ENCODE measurements around the gene ORAI2. TPM values are rescaled to one million over a fixed set of nuclear protein-coding genes. Genes with fewer than 3 reads are reported as not detected.
"Not testable (repeated sequence)": the region's sequence is repeated elsewhere in the genome, so short reads cannot be mapped to it uniquely, and the experiment has no call there.

ORAI2 gene
- total RNA-seq, 2 donors from 2014 or later, result 25.8 to 26.7 TPM

DNA sequence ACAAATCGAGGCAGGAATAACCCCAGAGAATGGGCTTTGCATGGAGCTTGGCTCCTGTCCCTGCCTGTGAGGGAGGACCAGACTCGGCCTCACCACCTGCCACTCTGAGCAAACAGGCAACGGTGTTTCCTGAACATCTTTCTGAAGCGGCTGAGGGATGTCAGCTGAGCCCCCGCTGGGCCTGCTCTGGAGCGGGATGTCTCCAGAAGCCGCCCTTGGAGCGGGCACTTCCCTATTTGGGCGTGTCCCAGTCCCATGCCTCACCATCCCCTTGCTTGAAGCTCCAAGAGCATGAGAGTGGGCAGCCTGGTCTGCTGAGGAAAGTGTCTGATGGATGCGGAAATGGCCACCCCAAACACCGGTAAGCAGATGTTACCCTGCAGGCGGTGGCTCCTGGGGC, 21.1 kb downstream of the ORAI2 start:
- no peak for DNase-seq (ENCODE audit: low spot score in 2 of 2)
- ATAC-seq, result no peak
- H3K9me3 Mint-ChIP-seq, result no peaks in the 10 kb centered on the region
- H3K36me3 Mint-ChIP-seq, result no peaks in the 10 kb centered on the region
- peak overlapping the region in 1 of 2 donors; percentile 76 for H3K27ac Mint-ChIP-seq

- H3K36me3 Mint-ChIP-seq; H3K9me3 Mint-ChIP-seq; ATAC-seq; DNase-seq (ENCODE audit: low spot score in 2 of 2): not testable (repeated sequence)
- H3K27ac Mint-ChIP-seq, result peak overlapping the region; percentile 76 to 84
Observed at GRCh38 chr7:102454932-102455331, 21.6 kb downstream of the ORAI2 start.

DNA sequence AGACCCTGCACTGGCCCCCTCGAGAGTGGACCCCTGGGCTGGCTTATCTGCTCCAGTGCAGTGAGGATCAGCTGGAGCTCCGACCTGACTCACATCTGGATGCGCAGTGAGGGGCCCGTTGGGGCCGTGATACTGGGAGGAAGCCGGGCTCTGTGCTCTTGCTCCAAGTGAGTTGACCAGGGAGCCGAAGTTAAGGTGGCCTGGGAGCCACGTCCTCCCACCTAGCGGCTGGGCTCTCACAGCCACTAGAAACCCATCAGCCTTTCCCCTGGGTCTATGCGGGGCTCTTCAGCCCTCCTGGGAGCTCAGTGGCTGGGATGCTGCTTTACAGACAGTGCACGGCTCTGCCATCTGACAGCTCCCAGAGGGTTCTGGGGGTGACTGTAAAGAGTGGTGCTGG, 22.2 kb downstream of the ORAI2 start:
- Mint-ChIP-seq H3K36me3 (no peaks in the 10 kb centered on the region), H3K27ac (no peak overlapping the region), H3K9me3 (no peaks in the 10 kb centered on the region)
- peak in 1 of 2 donors; percentile 21 for ATAC-seq
- no peak for DNase-seq (ENCODE audit: low spot score in 2 of 2)

- no peaks in the 10 kb centered on the region for H3K9me3 Mint-ChIP-seq
- ATAC-seq (no peak), DNase-seq (ENCODE audit: low spot score in 2 of 2) (no peak)
- H3K27ac Mint-ChIP-seq, result no peak overlapping the region
- no peaks in the 10 kb centered on the region for H3K36me3 Mint-ChIP-seq
Observed at GRCh38 chr7:102456327-102456726, 23.0 kb downstream of the ORAI2 start.

- Mint-ChIP-seq H3K9me3 (no peaks in the 10 kb centered on the region), H3K27ac (no peak overlapping the region), H3K36me3 (no peaks in the 10 kb centered on the region)
- no peak for DNase-seq (ENCODE audit: low spot score in 2 of 2)
- ATAC-seq, result no peak
Observed at GRCh38 chr7:102457352-102457924, 24.1 kb downstream of the ORAI2 start.

DNA sequence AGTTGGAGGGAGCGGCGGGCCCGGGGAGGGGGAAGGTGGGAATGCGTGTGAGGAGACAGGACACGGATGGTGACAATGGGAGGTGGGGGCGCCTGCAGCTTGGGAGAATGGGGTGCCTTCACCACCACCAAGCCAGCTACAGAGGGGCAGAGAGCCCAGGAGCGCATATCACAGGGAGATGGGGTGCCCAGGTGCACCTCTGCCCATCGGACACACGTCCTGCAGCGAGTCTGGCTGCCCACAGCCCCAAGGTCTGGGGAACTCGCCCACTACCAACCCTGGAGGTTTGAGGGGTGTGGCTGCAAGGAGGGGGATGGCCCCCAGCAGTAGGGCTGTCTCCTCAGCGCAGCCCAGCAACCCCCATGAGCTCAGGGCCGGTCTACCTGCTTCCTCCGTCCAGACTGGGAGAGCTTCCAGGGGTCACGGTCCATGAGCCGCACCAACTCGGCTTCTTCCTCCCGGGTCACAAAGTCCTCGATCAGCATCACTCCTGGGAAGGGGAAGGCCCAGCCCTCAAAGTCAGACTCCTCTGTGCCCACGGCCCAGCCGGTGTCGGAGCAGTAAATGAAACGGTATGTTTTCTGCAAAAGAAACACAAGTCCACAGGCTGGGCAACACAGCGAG, 26.0 kb downstream of the ORAI2 start:
- ATAC-seq (no peak), DNase-seq (ENCODE audit: low spot score in 2 of 2) (no peak)
- Mint-ChIP-seq H3K36me3 (peaks cover 0 to 3% of the 10 kb centered on the region in 2 donors), H3K27ac (no peak overlapping the region), H3K9me3 (no peaks in the 10 kb centered on the region)

- Mint-ChIP-seq H3K9me3 (no peaks in the 10 kb centered on the region), H3K36me3 (peaks cover 0 to 5% of the 10 kb centered on the region in 2 donors), H3K27ac (peak overlapping the region in 1 of 2 donors; percentile 15)
- DNase-seq (ENCODE audit: low spot score in 2 of 2) (no peak), ATAC-seq (no peak)
Observed at GRCh38 chr7:102460467-102460866, 27.1 kb downstream of the ORAI2 start.

DNA sequence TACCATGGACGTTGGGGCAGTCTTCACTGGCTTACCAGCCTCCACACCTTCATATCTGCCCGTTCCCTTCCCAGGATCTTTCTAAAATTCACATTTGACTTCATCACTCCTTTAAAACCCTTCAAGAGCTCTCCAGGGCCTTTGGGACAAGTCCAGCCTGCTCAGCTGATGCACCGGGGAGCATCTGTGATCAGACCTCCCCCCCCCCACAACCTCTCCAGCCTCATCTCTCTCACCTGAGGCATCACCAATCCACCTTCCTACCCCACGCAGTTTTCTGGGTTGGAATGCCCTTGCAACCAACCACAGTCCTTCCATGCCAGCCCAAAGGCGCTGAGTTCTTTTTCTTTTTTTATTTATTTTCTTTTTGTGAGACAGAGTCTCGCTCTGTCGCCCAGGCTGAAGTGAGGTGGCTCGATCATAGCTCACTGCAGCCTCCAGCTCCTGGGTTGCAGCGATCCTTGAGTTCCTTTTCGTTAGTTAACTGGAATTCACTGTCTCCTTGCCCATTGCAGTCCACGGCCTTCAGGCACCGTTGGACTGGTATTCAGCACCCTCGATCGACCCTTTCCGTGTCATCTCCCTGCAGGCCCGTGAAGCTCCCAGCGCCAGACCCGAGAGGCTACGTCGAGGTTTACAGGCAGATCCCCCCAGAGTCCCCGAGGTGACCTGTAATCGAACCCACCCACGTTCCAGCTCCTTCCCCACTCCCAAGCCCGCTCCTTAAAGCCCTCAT, 30.6 kb downstream of the ORAI2 start:
- peak overlapping the region; percentile 91 to 94 for H3K27ac Mint-ChIP-seq
- ATAC-seq, result no peak
- DNase-seq (ENCODE audit: low spot score in 2 of 2), result no peak
- H3K36me3 Mint-ChIP-seq, result peaks cover 0 to 5% of the 10 kb centered on the region in 2 donors
- no peaks in the 10 kb centered on the region for H3K9me3 Mint-ChIP-seq

DNA sequence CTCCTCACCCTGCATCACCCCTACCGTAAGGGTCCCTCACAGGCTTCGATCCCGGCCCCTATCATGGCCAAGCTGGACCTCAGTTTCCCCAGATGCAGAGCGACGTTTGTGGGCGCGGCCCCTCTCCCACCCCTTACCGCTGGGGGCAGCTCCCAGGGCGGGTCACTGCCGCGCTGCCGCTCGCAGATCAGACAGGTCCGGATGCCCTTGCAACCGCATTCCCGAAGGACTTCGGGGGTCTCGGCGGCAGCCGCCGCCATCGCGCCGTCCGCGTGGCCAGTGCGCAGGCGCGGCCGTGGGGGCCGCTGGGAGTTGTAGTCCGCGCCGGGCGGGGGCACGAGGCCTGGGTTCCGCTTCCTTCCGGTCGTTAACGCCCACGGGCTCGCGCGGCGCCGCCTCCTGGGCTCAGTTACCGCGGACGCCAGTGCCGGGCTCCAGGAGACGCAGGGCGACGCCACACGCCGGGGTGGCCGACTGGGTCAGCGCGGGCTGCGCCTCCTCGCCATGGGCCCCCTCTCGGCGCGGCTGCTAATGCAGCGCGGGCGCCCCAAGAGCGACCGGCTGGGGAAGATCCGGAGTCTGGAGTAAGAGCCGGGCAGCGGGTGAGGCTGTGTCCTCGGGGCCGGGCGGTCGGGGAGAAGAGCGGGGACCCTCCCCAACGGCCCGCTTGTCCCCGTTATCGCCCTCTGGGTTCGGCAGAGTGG, 31.4 kb downstream of the ORAI2 start, which contains the start of the genes ALKBH4 and LRWD1:
Gene ALKBH4, minus strand, starts transcription at position 287 of the 704 bp plus-strand sequence. Its CDS starts 27 bp downstream, at position 260.
Gene LRWD1, plus strand, starts transcription at position 408 of the 704 bp plus-strand sequence. Its CDS starts 97 bp downstream, at position 505.
- peak within 1 kb of the TSS; percentile 91 to 94 for H3K27ac Mint-ChIP-seq
- no peaks in the 10 kb centered on the region for H3K9me3 Mint-ChIP-seq
- peak; percentile 97 for DNase-seq (ENCODE audit: low spot score in 2 of 2)

DNA sequence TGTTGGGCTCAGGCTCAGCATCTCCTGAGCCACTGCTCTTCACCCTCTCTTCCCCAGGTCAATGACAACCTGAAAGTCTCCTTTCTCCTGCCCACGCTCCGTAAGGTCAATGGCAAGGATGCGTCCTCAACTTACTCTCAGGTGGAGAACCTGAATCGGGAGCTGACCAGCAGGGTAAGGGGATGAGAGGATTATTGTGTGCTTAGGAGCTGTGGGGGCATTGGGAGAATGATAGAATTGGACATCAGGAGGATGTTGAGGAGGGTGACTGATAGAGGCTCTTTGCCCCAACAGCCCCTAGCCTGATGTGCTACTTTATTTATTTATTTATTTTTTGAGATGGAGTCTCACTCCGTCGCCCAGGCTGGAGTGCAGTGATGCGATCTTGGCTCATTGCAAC, 32.7 kb downstream of the ORAI2 start:
- Mint-ChIP-seq H3K27ac (no peak overlapping the region), H3K36me3 (peaks cover 0 to 5% of the 10 kb centered on the region in 2 donors), H3K9me3 (no peaks in the 10 kb centered on the region)
- ATAC-seq (no peak), DNase-seq (ENCODE audit: low spot score in 2 of 2) (no peak)

More for the DNA sequence above, 31.4 kb downstream of the ORAI2 start, which contains the start of the genes ALKBH4 and LRWD1:
- peak; percentile 95 to 98 for ATAC-seq
- H3K36me3 Mint-ChIP-seq, result peaks cover 0 to 5% of the 10 kb centered on the region in 2 donors

GRCh38 chr7:102467581-102468477, 34.5 kb downstream of the ORAI2 start:
- DNase-seq (ENCODE audit: low spot score in 2 of 2) (no peak), ATAC-seq (no peak)
- Mint-ChIP-seq H3K9me3 (no peaks in the 10 kb centered on the region), H3K36me3 (peaks cover 0 to 5% of the 10 kb centered on the region in 2 donors), H3K27ac (no peak overlapping the region)

DNA sequence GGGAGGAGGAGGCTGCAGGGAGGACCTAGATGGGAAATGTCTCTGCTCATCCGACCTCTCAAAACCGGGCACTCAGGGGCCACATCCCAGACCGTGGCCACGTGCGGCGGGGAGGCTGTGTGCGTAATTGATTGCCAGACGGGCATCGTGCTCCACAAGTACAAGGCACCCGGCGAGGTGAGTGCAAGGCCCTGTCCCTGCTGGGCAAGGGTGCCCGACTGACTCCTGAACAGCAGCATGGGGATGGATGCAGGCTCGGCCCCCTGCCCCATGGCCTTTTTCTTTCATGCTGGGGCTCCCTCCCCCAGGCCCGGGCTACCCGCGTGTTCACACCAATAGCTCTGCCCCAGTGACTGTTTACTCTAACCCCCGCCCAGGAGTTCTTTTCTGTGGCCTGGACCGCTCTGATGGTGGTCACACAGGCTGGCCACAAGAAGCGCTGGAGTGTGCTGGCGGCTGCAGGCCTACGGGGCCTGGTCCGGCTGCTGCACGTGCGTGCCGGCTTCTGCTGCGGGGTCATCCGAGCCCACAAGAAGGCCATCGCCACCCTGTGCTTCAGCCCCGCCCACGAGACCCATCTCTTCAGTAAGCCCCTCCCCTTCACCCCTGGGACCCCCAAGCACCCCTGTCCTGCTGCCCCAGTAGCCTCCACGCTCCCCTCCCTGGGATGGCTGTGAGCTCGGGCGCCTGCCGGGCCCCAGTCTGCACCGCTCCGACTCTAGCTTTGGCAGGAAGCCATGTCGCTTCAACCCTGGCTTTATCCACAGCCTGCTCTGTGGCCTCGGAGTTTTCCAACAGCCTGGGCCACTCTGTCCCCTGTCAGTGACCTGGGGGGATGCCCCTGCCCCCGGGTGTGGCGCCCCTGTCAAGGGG, 35.3 kb downstream of the ORAI2 start:
- Mint-ChIP-seq H3K27ac (peak overlapping the region; percentile 22 to 68), H3K36me3 (peaks cover 0 to 5% of the 10 kb centered on the region in 2 donors), H3K9me3 (no peaks in the 10 kb centered on the region)
- DNase-seq (ENCODE audit: low spot score in 2 of 2) (peak in 1 of 2 donors; percentile 53), ATAC-seq (no peak)

- ATAC-seq, result no peak
- peaks cover 0 to under 1% of the 10 kb centered on the region in 2 donors for H3K36me3 Mint-ChIP-seq
- H3K27ac Mint-ChIP-seq, result peak overlapping the region in 1 of 2 donors; percentile 68
Observed at GRCh38 chr7:102469351-102469971, 36.1 kb downstream of the ORAI2 start.

GRCh38 chr7:102469972-102470825, 36.8 kb downstream of the ORAI2 start:
- no peak overlapping the region for H3K27ac Mint-ChIP-seq

More at GRCh38 chr7:102469351-102469971, 36.1 kb downstream of the ORAI2 start:
- DNase-seq (ENCODE audit: low spot score in 2 of 2), result peak in 1 of 2 donors; percentile 52
- H3K9me3 Mint-ChIP-seq, result no peaks in the 10 kb centered on the region

More at GRCh38 chr7:102469972-102470825, 36.8 kb downstream of the ORAI2 start:
- ATAC-seq (no peak), DNase-seq (ENCODE audit: low spot score in 2 of 2) (peak in 1 of 2 donors; percentile 53)
- Mint-ChIP-seq H3K9me3 (no peaks in the 10 kb centered on the region), H3K36me3 (no peaks in the 10 kb centered on the region)

Measured in activated naive CD4-positive, alpha-beta T cell treated with anti-CD3 and anti-CD28 coated beads, Interleukin-2, amount 50 U/mL, for 72 hours (primary cell).